Testis (tissue), 2 donors: Measurements from ENCODE around the gene NRXN3.

Experiments used
- CTCF ChIP-seq, 3 experiments: fragments of 450-650 bp in 2 of 3; fragments of 200-600 bp in 1 of 3; sonication (generic) in 1 of 3; IDR thresholded peaks; one replicate each; pipeline ENCODE4 v1.5.1; 2016 to 2019; ENCODE audit warnings: antibody characterized with exemption in 3 of 3, mild to moderate bottlenecking in 2 of 3, moderate library complexity in 1 of 3
- POLR2A ChIP-seq: fragments of 450-650 bp; IDR thresholded peaks from one replicate; pipeline ENCODE4 v1.6.1; 2017; ENCODE audit warnings: antibody characterized with exemption, mild to moderate bottlenecking, moderate library complexity

GRCh38 chr14:79554816-79555215 is 1384.6 kb downstream of the NRXN3 start:
- TF ChIP-seq CTCF (IDR thresholded peaks at IDR 0.05) (no peak), POLR2A (no peak)
